ENCODE measurements around the gene TFCP2.

- TF ChIP-seq CTCF (IDR thresholded peaks at IDR 0.05; ENCODE audit: insufficient read depth, low read length, poor library complexity, severe bottlenecking) (no peak), EZH2phosphoT487 (conservative IDR thresholded peaks at IDR 0.05; ENCODE audit: low read length) (no peak)
Measured at GRCh38 chr12:51150777-51151176, 22.2 kb downstream of the TFCP2 start.

All from SU-DHL-6 (cell line).